IMR-90 (cell line): Measurements from ENCODE around the gene KBTBD6. TPM values are rescaled to one million over a fixed set of nuclear protein-coding genes. Genes with fewer than 3 reads are reported as not detected.

Experiments
- ATAC-seq: fragments of 200-7000 bp; cut with Tn5 transposase; 2 replicates; pipeline ENCODE4 v1.9.1; 2020; ENCODE audit warnings: low read depth, mild to moderate bottlenecking, moderate library complexity
- BruUV-seq: library from RNA; stranded (reverse); fragments of 400-500 nt; replicated peaks from 2 replicates; lab custom pipeline; 2021; lab: Mats Ljungman, UMichigan
- CTCF ChIA-PET: fragments of 300-600 bp; formaldehyde crosslinking; extraction: SDS; loops from one replicate; lab custom pipeline; 2021; ENCODE audit warnings: antibody characterized with exemption; lab: Yijun Ruan, JAX
- POLR2A ChIA-PET: fragments of 300-600 bp; sonication (Branson Sonifier 250); formaldehyde crosslinking; loops from one replicate; lab custom pipeline; 2022; ENCODE audit warnings: antibody characterized with exemption; ENCODE audit not compliant: unreplicated experiment; lab: Charles Lee
- DNase-seq: peaks from one replicate; pipeline ENCODE4 v3.0.0; 2013
- H2AFZ ChIP-seq: replicated peaks from 2 replicates; pipeline ENCODE3; 2013; ENCODE audit warnings: low read length, mild to moderate bottlenecking; ENCODE audit not compliant: poor library complexity
- H2AK5ac ChIP-seq: 2 replicates; pipeline ENCODE4 v1.6.1; 2013; ENCODE audit warnings: low read depth, low read length, inconsistent platforms
- H2AK9ac ChIP-seq: replicated peaks from 2 replicates; pipeline ENCODE3; 2013; ENCODE audit warnings: mild to moderate bottlenecking, low read depth, low read length, moderate library complexity; ENCODE audit not compliant: poor library complexity
- H2BK120ac ChIP-seq: 2 replicates; pipeline ENCODE4 v1.6.1; 2013; ENCODE audit warnings: low read depth, low read length, inconsistent platforms
- H2BK15ac ChIP-seq: 3 replicates; pipeline ENCODE4 v1.6.1; 2013; ENCODE audit warnings: low read depth, low read length, inconsistent platforms
- H2BK20ac ChIP-seq: 2 replicates; pipeline ENCODE4 v1.6.1; 2013; ENCODE audit warnings: low read depth, mild to moderate bottlenecking, inconsistent platforms, low read length, moderate library complexity
- H2BK5ac ChIP-seq: 2 replicates; pipeline ENCODE4 v1.6.1; 2013; ENCODE audit warnings: mild to moderate bottlenecking, low read depth, low read length, inconsistent platforms; ENCODE audit not compliant: poor library complexity, severe bottlenecking
- H3K14ac ChIP-seq: replicated peaks from 2 replicates; pipeline ENCODE4 v1.6.1; 2013; ENCODE audit warnings: low read depth, low read length, inconsistent platforms
- H3K18ac ChIP-seq: 2 replicates; pipeline ENCODE4 v1.6.1; 2013; ENCODE audit warnings: low read depth, low read length, control low read depth
- H3K23ac ChIP-seq: 2 replicates; pipeline ENCODE4 v1.6.1; 2013; ENCODE audit warnings: low read depth, low read length, inconsistent platforms
- H3K27ac ChIP-seq: 2 replicates; pipeline ENCODE4 v1.5.1; 2013; ENCODE audit warnings: mild to moderate bottlenecking, control low read depth, low read length; ENCODE audit not compliant: insufficient read depth
- H3K27me3 ChIP-seq: 2 replicates; pipeline ENCODE4 v1.6.1; 2013; ENCODE audit warnings: low read length; ENCODE audit not compliant: control insufficient read depth, insufficient read depth
- H3K36me3 ChIP-seq: 2 replicates; pipeline ENCODE4 v1.6.1; 2013; ENCODE audit warnings: low read length, mixed read lengths; ENCODE audit not compliant: control insufficient read depth, insufficient read depth
- H3K4ac ChIP-seq: 2 replicates; pipeline ENCODE4 v1.6.1; 2013; ENCODE audit warnings: low read depth, low read length, inconsistent platforms
- H3K4me1 ChIP-seq: 2 replicates; pipeline ENCODE4 v1.6.1; 2013; ENCODE audit warnings: low read length, mixed read lengths; ENCODE audit not compliant: control insufficient read depth, insufficient read depth
- H3K4me2 ChIP-seq: 2 replicates; pipeline ENCODE4 v1.6.1; 2013; ENCODE audit warnings: low read depth, mild to moderate bottlenecking, control low read depth, low read length, moderate library complexity
- H3K4me3 ChIP-seq: 2 replicates; pipeline ENCODE4 v1.5.1; 2013; ENCODE audit warnings: low read depth, mild to moderate bottlenecking, control low read depth, low read length, moderate library complexity; ENCODE audit not compliant: insufficient read depth
- H3K56ac ChIP-seq: 2 replicates; pipeline ENCODE4 v1.6.1; 2013; ENCODE audit warnings: low read length, inconsistent platforms; ENCODE audit not compliant: insufficient read depth; ENCODE audit errors: extremely low read depth
- H3K79me1 ChIP-seq, 2 experiments: 2 replicates each; pipeline ENCODE4 v1.6.1; 2013; ENCODE audit warnings: low read length in 2 of 2, inconsistent platforms in 1 of 2, low read depth in 1 of 2
- H3K9ac ChIP-seq: 2 replicates; pipeline ENCODE4 v1.6.1; 2013; ENCODE audit warnings: low read depth, low read length, control low read depth
- H3K9me1 ChIP-seq: 2 replicates; pipeline ENCODE4 v1.6.1; 2013; ENCODE audit warnings: low read length, inconsistent platforms; ENCODE audit not compliant: insufficient read depth
- H3K9me3 ChIP-seq: 2 replicates; pipeline ENCODE4 v1.6.1; 2013; ENCODE audit warnings: low read length; ENCODE audit not compliant: control insufficient read depth, insufficient read depth
- H4K20me1 ChIP-seq: 2 replicates; pipeline ENCODE4 v1.6.1; 2013; ENCODE audit warnings: low read length, inconsistent platforms; ENCODE audit not compliant: insufficient read depth
- H4K5ac ChIP-seq: 2 replicates; pipeline ENCODE4 v1.6.1; 2013; ENCODE audit warnings: mild to moderate bottlenecking, low read depth, low read length, control low read depth
- H4K8ac ChIP-seq, 2 experiments: 2 replicates each; pipeline ENCODE4 v1.6.1; 2013; ENCODE audit warnings: low read depth in 2 of 2, low read length in 2 of 2, control low read depth in 1 of 2, inconsistent platforms in 1 of 2
- H4K91ac ChIP-seq: 2 replicates; pipeline ENCODE4 v1.6.1; 2013; ENCODE audit warnings: low read depth, low read length, inconsistent platforms; ENCODE audit not compliant: insufficient read depth
- MAZ ChIP-seq: IDR thresholded peaks from 2 replicates; pipeline ENCODE4 v1.6.1; 2012; ENCODE audit warnings: low read depth, mild to moderate bottlenecking, low read length, improper control_type of control experiment, moderate library complexity, borderline replicate concordance
- dilution Hi-C: fragments of 300-500 bp; cut with HindIII; formaldehyde crosslinking; loops from one replicate; pipeline ENCODE4 v1.14.3; 2018; ENCODE audit warnings: low sequenced_read_pairs; ENCODE audit not compliant: unreplicated experiment
- in situ Hi-C: fragments of 300-500 bp; cut with MboI; formaldehyde crosslinking; loops from 3 replicates; pipeline ENCODE4 v1.14.3; 2019; ENCODE audit warnings: low sequenced_read_pairs, inconsistent platforms, mixed read lengths
- intact Hi-C: fragments of 100-400 bp; cut with micrococcal nuclease; formaldehyde crosslinking; loops from 2 replicates; pipeline ENCODE4 v1.10.0; 2022
- polyA plus RNA-seq, 3 experiments: library from polyadenylated mRNA; depleted of rRNA; stranded (reverse); fragments of >200 nt; gene quantifications; 2 replicates each; pipeline ENCODE4 v1.2.3, GENCODE V29; 2012; ENCODE audit warnings: low replicate concordance in 1 of 3
- total RNA-seq: library from RNA; depleted of rRNA; stranded (reverse); fragments of >200 nt; gene quantifications from 2 replicates; pipeline ENCODE4 v1.2.3, GENCODE V29; 2012

The KBTBD6 gene
- total and polyA plus RNA-seq, 2 of the 4 experiments (the other 2 are of a cell fraction) = 3.6 to 14.7 TPM

GRCh38 chr13:41159174-41159573 lies 26.6 kb upstream of the KBTBD6 start:
- no peak overlapping the region for H3K56ac ChIP-seq
- H2AFZ ChIP-seq = peak overlapping the region; percentile 25
- H4K5ac ChIP-seq = peak overlapping the region; percentile 69; the same call in 1 of the 2 replicates
- H2BK5ac ChIP-seq = no peak overlapping the region
- no peak overlapping the region for H3K4ac ChIP-seq
- no peak overlapping the region for H3K9ac ChIP-seq
- H3K27ac ChIP-seq = no peak overlapping the region
- H3K4me3 ChIP-seq = no peak overlapping the region
- H3K9me1 ChIP-seq = no peaks in the 10 kb centered on the region
- H3K4me2 ChIP-seq = peak overlapping the region; percentile 50; the same call in 1 of the 2 replicates
- no peak overlapping the region for H3K23ac ChIP-seq
- H3K36me3 ChIP-seq = no peaks in the 10 kb centered on the region
- ATAC-seq (no peak), DNase-seq (no peak)
- intact Hi-C loops = no loop called here
- H3K4me1 ChIP-seq = no peaks in the 10 kb centered on the region
- ChIA-PET CTCF (no interaction called here), POLR2A (no interaction called here)
- H4K8ac ChIP-seq = no peak overlapping the region
- H2BK15ac ChIP-seq = no peak overlapping the region
- no peak overlapping the region for H2AK9ac ChIP-seq
- dilution Hi-C loops = no loop called here
- no peaks in the 10 kb centered on the region for H3K27me3 ChIP-seq
- H2AK5ac ChIP-seq = no peak overlapping the region
- no peaks in the 10 kb centered on the region for H4K20me1 ChIP-seq
- no peak overlapping the region for H3K14ac ChIP-seq
- no peak overlapping the region for H3K18ac ChIP-seq
- H2BK20ac ChIP-seq = no peak overlapping the region
- no peak overlapping the region for H4K91ac ChIP-seq
- no peaks in the 10 kb centered on the region for H3K79me1 ChIP-seq
- H3K9me3 ChIP-seq = no peaks in the 10 kb centered on the region
- in situ Hi-C loops = no loop called here
- no peak overlapping the region for H2BK120ac ChIP-seq
- no peak for TF ChIP-seq MAZ
- BruUV-seq = no TSS peak
